GM19438 (cell line): ENCODE results near the gene KAZN.

Source experiments
- ATAC-seq: cut with Tn5 transposase; IDR thresholded peaks from one replicate; pipeline ENCODE4 v1.9.1; 2021; ENCODE audit warnings: low read depth; ENCODE audit not compliant: unreplicated experiment

The KAZN gene

GRCh38 chr1:14897080-14897449, 298.6 kb downstream of the KAZN start:
- ATAC-seq, result no peak

DNA sequence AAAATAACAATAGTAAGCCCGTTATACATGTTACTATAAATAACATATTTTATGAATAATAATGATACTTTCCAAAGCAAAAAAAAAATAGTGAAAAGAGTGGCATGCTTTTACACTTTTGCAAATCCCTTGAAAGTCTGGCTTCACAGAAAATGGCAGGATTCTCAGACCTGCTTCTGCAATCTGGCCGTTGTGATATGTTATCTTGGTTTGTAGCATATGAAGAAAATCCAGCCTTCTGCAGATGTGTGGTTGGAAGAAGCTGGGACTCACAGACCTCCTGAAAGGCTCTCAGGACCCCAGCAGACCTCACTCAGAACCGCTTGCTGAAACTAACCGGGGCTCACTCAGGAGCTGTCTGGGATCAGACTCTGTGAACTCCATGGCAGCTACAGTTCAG, 299.1 kb downstream of the KAZN start:
- no peak for ATAC-seq

DNA sequence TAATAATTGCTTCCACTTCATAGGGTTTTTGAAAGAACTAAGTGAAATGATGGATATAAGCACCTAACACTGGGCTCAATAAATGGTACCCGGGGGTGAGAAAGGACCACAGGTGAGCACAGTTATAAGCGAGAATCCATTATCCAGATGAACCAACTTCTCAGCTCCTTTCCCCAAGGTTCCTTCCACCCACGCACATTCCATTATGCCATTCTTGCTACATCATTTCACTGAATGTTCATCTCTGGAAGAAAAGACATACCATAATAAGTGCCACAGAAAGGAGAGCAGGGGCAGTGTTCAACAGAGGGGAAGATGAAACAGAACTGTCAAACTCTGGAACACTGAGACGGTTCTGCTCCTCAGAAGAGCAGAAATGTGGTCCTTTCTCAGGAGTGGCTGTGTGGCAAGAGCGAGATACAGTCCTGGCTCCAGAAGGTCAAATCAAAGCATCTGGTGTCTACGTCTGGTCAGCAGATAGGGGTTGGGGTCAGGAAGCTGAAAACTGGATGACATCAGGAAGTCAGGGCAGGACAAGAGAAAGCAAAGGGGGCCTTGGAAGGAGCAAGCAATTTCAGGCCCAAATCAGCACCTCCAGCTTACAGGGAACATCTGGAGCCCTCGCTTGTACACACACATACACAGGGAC, 299.6 kb downstream of the KAZN start:
- no peak for ATAC-seq

DNA sequence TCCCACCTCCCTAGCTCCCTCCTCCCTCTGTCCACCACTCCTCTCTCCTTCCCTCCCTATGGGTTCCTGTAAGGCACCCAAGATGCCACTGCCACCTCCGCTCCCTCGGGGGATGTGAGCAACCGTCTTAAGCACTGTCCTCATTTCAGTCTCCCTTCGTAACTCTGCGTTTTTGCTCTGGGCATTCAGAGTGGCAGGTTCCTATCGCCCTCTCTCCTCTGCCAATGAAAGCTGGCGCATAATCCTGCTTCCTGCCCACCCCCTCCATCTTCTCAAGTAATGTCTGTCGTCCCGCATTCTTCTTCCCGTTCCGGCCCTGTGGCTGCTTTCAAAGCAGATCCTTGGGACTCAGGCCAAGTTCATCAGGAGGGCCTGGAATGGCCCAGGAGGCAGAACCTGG, 301.2 kb downstream of the KAZN start:
- no peak for ATAC-seq

DNA sequence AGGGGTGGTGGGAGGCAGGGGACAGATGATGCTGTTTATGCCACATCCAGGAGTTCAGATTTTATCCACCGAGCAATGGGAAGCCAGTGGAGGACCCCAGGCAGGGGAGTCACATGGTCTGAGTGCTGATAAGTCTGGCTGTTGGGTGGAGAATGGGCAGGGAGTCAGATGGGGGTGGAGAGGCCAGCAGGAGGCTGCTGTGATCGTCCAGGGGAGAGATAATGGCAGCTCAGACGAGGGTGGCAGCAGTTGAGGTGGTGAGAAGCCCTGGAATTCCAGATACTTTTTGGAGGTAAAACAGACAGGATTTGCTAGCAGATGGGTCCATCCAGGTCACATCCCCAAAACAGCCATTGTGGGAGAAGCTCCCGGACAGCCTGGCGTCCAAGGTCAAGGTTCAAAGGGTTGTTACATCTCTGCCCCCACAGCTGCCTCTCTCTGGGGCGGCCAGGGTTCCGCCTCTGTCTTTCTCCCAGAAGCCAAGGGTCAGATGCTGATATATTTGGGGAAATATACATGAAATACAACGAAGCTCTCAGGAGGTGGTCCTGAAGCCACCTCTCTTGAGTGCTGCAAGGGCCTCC, 303.0 kb downstream of the KAZN start:
- ATAC-seq, result no peak

DNA sequence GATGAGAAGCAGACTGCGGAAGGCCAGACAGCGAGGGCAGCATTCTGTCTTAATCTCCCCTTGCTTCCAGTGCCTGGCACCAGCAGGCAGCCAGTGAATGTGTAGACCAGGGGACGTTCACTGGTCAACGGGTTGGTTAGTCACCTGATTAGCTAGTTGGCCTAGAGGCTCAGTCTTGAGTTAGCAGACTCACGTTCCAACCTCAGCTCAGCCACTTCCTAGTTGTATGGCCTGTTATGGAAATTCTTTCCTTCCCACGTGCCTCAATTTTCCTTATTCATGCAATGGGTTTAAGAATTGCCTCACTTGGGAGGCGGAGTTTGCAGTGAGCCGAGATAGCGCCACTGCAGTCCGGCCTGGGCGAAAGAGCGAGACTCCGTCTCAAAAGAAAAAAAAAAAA, 305.4 kb downstream of the KAZN start:
- no peak for ATAC-seq

GRCh38 chr1:14906665-14907064, 308.2 kb downstream of the KAZN start:
- ATAC-seq, result no peak

DNA sequence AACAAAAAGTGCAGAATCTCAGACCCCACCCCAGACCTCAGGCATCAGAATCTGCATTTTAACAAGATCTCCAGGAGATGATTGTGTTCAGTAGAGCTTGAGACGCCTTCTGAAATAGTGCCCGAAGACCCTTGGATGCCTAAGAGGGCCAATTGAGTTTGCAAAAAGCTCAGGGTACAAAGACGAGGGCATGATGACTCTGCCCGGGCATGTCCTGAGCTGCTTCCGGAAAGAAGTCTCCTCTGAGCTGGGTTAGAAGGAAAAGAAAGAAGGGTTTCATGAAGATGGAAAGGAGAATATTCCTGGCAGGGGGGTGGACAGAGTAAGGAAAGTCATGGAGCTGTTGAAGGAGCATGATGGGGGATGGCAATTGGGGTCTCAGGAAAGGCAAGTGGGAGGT, 308.9 kb downstream of the KAZN start:
- ATAC-seq, result no peak

DNA sequence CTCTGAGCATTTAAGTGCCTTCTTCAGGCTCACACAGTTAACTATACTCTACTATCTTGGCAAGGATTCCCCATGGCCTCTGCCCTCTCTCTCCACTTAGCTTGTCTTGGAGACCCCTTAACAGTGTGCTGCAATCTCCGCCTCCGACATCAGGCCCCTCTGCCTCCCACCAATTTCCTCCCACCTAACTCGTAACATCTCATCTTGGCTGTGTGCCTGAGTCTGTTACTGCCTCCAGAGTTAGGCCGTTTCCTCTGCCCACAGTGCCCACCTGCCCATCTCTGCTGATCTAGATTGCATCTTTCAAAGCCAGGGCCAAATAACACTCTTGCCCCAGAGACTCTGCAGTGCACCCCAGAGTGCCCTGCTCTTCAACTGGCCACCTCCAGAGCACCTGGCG, 310.8 kb downstream of the KAZN start:
- no peak for ATAC-seq

GRCh38 chr1:14909920-14910460, 311.5 kb downstream of the KAZN start:
- no peak for ATAC-seq

GRCh38 chr1:14910984-14911721, 312.7 kb downstream of the KAZN start:
- ATAC-seq, result no peak

DNA sequence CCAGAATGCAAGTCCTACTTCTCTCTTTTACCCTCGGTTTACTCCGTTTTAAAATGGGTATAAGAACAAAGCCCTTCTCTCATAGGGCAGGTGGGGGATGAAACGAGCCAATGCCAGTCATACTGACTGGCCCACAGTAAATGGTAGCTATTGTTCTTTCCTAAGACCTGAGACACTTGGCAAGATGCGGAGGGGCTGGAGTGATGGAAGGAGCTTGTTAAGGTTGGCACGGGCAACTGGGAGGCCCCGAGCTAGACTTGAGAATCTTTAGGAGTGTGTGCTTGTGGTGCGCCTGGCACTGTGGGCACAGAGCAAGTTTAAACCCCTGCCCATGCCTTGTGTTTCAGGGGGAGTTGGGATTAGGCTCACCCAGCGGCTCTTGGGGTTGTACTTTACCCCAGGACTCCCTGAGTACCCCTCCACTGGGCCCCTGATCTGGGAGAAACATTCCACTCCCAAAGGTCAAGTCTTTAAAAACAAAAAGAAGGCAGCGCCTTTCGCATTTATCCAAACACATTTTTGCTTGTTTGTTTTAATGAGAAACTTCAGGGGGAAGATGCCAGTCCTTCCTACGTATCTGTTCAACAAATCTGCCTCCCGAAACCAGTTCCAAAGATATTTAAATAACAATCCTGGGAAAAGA, 314.5 kb downstream of the KAZN start:
- no peak for ATAC-seq

DNA sequence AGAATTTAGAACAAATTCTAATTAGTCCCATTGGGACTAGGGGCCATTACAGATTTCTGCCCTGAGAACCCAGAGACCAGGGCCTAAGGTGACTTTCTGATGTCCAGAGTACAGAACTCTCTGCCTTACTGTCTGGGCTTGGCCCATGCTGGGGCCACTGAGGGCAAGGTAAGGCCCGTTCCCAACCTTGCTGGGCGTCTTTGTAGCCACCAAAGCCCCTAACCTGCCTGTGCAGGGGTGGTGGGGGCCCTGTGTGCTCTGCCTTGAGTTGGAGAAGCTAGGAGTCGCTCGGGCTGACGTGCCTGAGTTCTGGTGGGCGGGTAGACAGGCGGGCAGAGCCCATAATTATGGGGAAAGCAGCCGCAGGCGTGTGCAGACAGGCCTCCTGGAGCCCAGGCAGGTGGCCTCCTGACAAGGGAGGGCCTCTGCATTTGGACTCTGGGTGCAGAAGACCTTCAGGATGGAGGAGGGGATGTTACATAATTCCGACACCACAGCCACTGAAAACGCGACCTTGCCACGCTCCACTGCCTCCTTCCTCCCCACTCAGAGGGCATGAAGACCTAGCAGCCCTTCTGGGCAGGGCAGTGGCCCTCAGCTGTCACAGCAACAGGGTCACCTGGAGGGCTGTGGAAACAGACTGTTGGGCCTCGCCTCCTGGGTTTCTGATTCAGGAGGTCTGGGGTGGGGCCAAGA, 315.1 kb downstream of the KAZN start:
- ATAC-seq, result no peak

GRCh38 chr1:14914351-14914988, 316.0 kb downstream of the KAZN start:
- ATAC-seq, result no peak

DNA sequence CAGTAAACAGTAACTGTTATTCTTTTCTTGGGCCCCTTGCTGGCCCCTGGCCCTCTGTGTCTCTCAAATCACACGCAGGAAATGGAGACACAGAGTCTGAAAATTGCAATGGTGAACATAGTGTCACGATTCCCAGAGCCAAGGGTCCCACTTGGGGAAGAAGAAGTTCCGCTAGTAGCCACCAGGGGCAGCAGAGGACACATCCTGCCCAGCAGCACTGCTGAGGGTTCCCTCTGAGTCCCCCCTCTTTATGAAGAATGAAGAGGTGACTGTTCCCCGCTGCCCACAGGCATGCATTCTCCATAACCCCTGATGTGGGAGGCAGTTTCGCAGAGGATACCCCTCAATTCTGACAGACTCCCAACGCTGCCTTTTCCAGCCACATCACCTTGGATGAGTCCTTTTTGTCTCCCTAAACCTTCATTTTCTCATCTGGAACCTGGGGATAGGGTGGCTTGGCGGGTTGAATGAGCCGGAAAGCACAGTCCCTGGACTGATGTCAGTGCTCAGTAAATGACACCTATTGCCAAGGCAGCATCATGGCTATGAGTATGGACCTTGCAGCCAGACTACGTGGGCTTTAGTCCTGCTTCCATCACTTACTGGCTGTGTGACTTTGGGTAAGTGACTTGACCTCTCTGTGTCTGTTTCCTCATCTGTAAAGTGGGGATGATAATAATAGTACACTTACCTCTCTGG, 317.0 kb downstream of the KAZN start:
- ATAC-seq, result no peak

- no peak for ATAC-seq
Observed at GRCh38 chr1:14919289-14919688, 320.8 kb downstream of the KAZN start.

DNA sequence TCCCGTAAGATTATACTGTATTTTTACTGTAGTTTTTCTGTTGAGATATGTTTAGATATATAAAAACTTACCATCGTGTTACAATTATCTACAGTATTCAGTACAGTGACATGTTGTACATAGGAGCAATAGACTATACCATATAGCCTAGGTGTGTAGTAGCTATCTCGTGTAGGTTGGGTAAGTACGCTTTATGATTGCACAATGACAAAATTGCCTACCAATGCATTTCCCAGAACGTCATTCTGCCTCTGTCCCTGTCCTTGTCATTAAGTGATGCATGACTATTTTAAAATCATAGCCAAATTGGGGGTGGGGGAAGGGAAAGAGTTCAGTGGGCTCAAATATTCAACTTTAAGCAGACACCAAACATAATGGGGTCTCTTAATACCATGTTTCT, 321.3 kb downstream of the KAZN start:
- no peak for ATAC-seq

GRCh38 chr1:14921057-14921456, 322.6 kb downstream of the KAZN start:
- no peak for ATAC-seq

DNA sequence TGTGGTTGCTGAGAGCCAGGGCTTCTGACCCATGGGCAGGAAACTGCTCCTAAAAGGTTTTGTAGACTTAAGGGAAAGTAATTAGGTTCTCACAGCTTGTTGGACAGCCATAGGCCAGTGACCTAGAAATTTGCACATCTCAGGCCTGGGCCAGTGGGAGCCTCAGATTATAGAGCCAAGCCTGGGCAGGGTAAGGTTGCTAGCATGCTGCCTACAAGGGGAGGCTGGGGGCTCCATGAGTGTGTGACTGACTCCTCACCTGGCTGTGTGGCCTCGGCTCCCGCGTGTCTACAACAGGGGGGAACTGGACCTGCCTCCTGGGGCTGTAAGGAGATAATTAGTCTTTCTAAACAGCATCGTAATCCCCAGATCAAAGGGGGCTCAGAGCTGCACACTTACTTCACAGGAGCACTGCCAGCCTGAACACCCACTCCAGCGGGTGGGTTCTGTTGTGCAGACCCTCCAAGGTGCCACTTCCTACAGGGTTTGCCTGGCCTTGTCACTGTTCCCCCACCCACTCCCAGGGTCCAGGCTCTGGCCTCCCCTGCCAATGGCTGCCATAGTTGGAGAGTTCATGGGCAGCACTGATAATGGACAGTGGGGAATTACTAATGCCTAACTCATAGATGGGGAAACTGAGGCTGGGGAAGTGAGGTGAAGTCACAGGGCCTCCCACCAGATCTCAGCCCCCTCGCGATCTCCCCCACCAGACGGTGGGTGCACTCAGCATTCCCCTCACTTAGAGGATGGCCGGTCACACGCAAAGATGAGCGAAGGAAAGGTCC, 324.6 kb downstream of the KAZN start:
- ATAC-seq, result no peak
